Measurements from ENCODE around the gene CYTH2.

CYTH2 gene

DNA sequence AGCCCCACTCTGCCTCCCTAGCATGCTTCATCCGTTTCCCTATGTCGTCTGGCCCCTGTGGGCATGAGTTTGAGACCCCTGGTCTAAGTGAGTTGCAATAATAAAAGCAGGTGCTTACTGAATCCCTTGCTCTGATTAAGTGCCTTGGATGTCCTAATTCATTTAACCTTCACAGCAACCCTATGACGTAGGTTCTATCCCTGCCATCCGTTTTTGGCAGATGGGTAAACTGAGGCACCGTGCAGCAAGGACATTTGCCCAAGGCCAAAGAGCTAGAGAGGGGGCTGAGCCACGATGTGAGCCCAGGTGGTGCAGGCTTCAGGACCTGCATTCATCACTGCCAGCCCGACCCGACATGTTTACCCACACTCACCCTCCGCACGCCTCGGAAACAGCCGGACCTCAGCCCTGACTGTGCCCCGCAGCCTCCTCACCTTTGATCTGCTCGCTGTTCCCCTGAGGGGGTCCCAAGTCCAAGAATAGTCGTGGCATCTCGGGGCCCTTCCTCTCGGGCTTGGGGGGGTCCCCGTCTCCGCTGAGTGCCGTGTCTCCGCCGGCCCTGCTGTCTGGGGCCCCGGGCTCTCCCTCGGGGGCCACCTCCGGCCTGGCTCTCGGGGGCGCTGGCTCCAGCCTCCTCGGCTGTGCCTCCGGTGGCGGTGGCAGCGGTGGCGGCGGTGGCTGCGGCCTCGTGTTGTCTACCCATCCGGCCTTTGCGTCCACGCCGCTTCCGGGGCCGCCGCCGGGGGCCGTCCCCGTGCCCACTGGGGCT, 28.0 kb downstream of the CYTH2 start:
- no peak for FAIRE-seq

DNA sequence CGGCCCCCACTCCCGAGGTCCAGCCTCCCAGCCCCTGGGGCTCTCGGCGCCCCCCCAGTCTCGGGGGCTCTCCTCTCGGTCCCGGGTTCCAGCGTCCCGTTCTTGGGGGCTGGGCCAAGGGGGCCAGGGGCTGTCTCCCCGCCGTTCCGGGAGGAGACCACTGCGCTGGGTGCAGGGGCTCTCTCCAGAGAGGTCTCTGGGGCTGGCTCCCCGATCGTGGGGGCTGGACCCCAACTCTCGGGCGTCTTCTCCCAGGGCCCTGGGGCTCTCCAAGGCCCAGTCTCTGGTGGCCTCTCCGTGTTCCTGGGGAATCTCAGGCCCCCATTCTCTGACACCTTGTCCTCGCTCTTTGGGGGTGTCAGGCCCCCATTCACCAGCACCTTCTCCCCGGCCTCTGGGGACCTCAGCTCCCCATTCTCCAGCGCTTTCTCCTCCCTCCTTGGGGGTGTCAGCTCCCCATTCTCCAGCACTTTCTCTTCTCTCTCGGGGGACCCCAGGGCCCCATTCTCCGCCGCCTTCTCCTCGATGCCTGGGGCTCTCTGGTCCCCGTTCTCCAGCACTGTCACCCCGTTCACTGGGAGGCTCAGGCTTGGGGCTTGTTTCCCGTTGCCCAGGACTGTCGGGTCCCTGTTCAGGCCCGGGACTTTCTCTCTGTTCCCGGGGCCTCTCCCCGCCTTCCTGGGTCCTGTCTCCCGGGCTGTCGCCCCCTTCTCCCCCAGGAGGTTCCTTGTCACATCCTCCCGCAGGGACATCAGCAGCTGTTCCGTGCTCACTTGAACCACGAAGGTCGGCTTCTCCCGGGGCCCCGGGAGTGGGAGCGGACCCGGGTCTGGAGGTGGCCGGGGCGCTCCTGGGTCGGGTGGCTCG, 28.8 kb downstream of the CYTH2 start:
- FAIRE-seq: no peak

DNA sequence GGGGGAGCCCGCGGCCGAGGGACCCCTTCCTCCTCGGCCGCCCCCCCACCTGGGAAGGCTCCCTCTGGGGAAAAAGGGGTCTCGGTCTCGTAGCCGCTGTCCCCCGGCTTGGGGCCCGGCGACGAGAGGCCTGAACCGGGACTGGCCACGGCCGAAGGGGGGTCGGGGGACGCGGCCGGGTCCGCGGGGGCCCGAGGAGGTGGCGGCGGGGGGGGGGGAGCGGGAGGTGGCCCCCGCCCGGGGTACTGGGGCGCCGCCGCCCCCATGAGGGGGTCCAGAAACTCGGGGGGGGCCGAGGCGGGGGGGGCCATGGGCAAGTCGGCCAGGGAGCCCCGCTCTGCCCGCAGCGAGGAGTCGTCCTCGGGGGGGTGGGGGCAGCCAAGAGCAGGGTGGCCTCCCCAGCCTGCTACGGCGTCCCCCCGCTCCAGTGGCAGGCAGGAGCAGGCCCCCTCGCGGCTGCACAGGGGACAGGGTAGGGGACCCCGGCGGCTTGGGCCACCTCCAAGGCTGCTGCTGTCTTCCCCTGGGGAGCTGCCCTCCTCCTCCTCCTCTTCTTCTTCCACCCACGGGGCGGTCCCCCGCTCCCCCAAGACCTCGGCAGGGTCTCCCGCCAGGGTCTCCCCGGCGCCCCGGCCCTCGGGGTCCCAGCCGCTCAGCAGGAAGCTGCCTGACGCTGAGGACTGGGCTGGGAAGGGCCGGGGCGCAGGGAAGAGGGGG, 29.6 kb downstream of the CYTH2 start:
- no peak for FAIRE-seq

DNA sequence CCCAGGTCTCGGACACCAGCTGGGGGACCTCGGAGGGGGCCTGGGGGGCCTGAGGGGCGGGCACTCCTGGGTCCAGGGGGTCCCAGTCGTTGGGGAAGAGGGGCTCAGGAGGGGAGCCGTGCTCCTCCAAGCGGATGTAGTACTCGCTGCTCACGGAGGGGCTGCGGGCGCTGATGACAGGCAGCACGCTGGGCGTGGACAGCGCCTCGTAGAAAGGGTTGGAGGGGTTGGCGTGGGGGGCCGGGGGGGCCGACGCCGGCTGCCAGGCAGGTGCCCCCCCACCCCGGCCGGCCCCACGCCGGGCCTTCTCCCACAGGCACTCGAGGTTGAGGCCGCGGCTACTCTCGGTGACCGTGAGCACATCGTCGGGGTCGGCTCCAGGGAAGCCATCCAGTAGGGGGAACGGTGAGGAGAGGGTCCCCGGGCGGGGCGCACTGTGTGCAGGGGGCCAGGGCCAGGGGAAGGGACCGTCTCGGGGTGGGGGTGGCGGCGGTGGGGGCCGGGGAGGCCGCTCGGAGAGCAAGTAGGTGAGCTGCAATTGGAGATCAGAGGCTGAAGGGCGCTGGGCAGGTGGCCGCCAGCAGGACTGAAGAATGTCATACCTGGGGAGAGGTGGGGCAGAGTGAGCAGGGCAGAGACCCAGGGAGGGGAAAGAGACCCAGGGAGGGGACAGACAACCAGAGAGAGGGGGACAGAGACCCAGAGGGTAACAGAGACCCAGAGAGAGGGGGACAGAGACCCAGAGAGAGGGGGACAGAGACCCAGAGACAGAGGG, 30.3 kb downstream of the CYTH2 start:
- no peak for FAIRE-seq

DNA sequence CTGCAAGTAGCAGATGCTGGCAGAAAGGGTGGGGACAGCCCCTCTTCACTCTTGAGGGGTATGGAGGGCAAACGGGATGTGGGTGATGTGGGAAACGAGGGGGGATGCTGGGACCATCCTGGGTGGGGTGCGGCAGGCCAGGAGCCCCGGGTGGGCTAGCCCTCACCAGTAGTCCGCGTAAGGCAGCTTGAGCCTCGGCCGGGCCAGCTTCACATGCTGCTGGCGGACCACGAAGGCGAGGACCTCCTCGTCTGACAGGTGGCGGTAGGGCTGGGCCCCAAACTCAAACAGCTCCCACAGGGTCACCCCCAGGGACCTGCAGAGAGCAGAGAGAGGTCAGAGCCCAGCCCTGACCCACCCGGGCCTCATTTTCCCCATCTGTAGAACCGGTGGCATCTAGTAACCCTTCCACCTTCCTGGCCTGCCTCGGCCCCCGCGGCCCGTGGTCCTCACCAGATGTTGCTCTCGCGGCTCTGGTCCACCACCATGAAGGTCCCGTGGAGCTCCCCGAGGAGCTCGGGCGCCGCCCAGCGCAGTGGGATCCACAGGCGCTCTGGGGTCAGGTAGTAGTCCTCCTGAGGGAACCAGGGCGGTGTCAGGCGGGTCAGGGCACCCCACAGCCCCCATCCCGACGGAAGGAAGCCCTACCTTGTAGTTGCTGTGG, 31.8 kb downstream of the CYTH2 start:
- FAIRE-seq: no peak

DNA sequence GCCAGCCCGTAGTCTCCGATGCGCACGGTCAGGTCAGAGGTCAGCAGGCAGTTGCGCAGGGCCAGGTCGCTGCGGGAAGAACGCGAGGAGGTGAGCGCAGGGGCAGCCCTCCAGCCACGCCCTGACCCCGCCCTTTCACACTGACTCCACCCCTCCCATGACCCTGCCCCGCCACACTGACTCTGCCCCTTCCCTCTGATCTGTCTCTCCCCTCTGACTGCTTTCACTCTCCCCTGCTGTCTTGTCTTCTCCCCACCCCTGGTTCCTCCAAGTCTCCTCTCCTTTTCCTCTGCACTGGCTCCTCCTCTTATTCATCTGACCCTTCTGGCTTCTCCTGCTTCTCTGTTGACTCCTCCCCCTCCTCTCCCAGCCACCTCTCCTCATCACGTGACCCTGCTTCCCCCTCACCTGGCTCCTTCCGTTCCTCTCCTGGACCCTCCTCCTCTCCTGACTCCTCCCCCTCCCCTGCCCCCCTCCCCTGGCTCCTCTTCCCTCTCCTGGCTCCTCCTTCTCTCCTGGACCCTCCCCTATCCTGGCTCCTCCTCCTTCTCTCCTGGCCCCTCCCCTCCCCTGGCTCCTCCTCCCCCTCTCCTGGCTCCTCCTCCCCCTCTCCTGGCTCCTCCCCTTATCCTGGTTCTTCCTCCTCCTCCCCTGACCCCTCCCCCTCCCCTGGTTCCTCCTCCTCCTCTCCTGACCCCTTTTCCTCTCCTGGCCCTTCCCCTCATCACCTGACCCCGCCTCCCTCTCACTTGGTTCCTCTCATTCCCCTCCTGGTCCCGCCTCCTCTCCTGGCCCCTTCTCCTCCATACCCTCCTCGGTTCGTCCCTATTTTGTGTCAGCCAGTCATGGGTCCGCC, 32.6 kb downstream of the CYTH2 start:
- FAIRE-seq: no peak

DNA sequence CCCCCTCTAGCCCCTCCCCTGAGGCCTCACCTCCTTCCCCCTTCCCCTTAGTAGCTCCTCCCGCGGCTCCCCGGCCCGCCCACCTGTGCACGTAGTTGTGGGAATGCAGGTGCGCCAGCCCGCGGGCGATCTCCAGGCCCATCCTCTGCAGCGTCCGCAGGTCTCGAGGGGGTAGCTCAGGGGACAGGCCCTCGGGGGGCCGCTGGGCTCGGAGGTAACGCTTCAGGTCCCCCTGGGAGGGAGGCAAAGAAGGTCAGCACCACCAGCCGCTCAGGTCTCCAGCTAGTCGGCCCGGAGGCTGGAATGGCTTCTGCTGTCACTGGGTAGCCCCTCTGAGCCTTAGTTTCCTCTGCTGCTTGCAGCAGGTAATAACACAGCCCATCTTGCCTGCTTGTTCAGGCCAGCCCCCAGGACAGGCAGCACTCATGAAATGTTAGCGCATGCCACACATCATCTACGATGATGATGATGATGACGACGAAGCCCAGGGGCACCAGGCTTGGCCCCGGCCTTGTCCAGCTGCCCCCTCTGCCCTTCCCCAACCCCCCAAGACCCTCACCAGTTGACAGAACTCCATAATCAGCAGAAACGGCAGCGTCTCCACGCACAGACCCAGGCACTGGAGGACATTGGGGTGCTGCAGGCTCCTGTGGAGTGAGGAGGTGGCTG, 33.3 kb downstream of the CYTH2 start:
- FAIRE-seq: no peak

DNA sequence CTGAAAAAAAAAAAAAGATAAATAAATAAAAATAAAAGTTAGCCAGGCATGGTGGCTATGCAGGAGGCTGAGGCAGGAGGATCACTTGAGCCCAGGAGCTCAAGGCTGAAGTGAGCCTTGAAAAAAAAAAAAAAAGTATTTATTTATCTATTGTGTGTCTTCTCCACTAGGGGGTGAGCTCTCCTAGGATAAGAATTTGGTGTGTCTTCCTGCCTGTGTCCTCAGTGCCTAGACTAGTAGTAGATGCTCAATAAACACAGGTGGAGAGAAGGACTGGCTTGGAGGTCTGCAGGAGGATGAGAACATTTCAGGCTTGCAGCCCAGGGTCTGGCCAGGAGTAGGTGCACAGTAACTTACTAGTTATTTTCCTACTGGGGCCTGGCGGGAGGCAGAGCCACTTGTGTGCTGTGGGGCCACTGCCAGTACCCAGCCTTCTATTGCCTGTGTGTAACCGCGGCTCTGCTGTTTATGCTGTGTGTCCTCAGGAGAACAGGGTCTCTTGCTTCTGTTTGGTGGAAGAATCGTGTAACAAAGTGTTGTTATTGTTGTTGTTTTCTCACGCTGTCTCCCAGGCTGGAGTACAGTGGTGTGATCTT, 37.1 kb downstream of the CYTH2 start:
- FAIRE-seq: no peak

DNA sequence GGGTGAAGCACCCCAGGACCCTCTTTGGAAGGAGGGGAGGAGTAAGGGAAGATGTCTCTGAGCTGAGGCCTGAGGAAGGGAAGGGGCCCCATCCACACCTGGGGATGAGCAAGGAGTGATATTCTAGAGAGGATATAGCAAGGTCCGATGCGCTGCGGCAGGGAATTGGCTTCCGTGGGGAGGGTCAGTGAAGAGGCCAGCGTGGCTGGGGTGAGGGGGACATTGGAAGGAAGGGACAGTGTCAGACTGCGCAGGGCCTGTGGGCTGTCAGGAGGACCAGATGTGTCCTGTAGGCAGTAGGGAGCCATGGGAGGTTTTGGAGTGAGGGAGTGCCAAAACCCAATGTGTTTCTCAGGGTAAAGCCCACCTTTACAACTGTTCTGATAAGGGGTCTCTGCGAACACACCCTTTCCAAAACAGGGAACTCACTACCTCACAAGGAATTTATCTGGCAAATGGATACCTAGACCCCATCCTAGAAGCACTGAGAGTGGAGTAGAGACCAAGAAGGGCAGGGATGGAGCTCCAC, 38.8 kb downstream of the CYTH2 start:
- FAIRE-seq: no peak

DNA sequence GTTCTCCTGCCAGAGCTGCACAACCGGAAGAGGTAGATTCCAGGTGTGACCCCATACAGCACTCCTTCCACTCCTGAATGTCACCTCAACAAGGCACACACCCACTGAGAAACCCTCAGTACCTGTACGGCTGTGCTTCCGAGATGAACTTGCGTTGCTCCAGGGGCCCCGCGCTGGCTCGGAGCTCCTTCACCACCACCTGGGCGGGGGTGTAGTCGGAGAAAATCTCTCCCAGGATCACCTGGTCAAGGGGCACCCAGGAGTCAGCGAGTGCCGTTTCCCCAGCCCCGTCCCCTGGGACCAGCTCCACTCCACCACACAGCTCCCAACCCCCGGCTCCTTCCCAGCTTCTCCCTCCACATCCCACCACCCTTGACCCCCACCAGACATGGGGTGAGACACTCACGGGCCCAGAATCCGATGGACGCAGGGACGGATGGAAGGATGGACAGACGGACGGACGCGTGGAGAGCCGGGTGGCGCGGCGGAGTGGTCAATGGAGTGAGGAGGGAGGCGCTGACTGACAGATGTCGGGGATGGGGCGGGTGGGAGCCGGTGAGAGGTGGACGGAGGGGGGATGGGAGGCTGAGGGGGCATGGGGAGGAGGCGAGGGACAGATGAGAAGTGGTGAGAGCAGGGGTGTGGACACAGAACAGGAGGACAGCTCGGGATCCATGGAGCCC, 39.7 kb downstream of the CYTH2 start:
- no peak for FAIRE-seq

DNA sequence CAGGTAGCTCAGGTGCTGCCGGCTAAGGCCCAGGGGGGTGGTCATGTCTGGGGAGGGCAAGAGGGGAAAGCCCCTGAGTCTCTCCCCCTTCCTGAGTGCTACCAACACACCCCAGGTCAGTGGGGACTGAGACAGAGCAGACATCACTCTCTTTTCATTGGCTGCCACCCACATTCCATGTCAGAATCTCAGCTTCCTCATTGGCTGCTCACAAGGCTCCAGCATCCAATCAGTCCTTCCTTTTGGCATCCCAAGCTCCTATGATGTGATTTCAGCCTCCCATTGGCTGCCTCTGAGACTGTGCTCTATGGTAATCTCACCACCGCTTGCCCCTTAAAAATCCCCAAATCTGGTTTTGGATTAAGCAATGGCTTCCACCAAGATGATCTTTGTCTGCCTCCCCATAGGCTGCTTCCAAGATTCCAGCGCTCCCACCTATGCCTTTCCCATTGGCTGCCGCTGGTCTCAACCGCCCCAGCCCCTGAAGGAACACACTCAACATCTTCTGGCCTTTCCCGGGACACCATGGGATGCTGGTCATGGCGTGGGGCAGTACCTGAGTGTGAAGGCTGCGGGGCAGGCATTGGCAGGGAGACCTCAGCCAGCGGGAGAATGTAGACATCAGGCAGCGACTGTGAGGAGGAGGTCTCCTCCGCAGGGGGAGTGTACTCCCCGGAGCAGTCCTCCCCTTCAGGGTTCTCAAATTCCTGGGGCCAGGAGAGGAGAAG, 40.5 kb downstream of the CYTH2 start:
- no peak for FAIRE-seq

DNA sequence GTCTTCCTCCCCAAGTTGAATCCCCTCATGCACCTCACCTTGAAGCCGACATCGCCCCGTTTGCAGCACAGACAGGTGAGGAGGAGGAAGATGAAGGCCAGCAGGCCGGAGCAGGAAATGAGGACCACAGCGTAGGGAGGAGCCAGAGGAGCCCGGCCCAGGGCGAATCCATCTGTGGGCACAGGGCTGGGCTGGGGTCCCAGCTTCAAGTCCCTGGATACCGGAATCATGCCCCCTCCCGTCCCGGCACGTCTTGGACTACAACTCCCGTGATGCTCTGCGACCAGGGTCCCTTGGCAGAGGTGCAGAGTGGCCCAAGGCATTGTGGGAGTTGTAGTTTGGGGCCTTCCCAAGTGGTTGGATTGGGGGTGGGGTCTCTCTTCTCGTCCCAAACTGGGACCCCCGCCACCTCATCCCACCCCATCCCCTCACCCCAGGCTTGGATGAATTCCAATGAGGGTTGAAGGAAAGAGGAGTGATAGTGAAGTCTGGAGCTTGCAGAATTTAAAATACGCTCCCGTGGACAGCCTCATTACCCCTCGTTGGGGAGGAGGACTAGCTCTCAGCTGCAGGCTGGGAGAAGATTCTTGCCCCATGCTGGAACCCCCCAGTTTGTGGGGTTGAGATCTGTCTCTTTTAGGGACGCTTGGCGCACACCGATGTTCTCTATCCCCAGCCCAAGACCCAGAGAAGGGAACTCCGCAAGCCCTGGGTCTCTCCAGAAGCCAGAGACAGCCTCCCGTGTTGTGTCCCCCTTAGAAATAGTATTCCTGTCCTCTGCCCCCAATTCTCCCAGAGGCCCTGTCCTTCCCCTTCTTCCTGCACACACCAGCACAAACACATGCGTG, 41.5 kb downstream of the CYTH2 start:
- FAIRE-seq: no peak

DNA sequence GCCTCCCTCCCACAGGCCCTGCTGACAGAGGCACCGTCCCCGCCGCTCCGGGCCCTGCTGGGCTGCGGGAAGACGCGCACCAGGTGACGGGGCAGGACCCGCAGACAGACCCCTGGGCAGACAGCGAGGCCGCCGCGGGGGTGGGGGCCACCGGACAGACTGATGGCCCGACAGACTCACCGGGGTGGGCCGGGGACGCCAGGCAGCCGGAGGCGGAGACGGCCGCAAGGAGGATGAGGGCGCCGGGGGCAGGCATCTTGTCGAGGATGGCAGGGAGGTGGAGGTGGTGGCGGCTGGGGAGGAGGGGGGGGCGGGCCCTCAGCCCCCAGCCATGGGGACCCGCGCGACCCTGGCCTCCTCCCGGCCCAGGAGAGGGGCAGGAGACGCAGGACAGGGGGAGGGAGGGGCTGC, 42.2 kb downstream of the CYTH2 start:
- no peak for FAIRE-seq

DNA sequence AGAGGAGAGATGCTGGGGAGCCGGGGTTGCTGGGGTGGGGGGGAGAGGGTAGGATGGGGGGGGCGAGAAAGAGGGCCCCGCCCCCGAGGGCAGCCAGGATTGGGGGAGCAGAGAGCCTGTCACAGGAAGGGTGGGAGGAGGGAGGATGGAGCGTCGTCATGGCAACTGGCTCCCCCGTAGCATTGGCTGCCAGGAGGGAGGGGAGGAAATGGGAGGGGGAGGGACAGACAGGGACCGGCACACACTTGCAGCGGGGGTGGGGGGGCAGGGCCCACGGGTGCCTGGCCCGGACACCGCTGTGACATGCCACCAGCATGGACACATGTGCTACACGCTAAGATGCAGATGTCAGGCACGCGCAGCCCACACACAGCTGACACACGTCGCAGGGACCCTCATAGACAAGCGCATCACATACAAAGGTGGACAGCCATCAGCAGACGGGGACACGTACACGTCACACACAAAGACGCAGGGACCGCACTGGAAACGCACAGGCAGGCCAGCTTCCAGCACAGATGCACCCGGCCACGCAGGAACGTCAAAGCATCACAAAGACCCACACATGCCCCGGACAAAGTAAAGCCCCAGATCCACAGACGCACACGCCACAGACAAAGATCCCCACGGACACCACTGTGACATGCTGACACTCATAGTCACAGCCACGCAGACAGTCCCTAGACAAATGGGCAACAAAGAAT, 42.8 kb downstream of the CYTH2 start, which contains the start of gene LMTK3:
TSS of gene LMTK3 (minus strand) at position 36 of the 704 bp plus-strand sequence. CDS start 259 bp downstream, outside the sequence.
- no peak for FAIRE-seq

DNA sequence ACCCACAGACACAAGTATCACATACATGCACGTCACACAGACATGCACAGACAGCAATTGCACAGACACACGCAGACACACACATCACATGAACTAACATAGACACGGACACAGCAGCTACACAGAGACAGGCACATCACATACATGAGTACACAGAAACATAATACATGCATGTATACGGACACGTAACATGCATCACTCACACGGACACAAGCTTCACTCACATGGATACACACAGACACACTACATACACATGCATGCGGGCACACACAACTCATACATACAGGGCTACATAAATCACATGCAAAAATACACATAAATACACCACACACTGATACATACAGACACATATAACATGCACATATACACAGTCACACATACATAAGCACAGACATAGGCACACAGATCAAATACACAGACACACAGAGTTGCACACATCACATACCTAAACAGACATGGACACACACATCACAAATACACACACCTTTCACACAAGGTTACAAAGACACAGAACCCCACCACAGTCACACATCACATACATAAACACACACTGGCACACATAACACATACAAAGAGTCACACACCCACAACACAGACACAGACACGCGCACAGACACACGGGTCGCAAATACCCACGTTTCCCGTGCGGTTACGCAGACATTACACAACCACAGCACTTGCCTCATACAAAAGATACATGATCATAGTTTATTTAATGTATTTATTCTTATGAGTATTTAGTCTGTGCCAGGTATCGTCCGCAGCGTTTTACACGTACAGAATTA, 43.5 kb downstream of the CYTH2 start:
- no peak for FAIRE-seq
